ENCODE measurements around the gene NLRP5. TPM values are rescaled to one million over a fixed set of nuclear protein-coding genes. Genes with fewer than 3 reads are reported as not detected.

NLRP5 gene
- total RNA-seq, 1 donor from 2014 or later, result not detected

- Mint-ChIP-seq H3K27ac (no peak overlapping the region), H3K9me3 (no peaks in the 10 kb centered on the region), H3K36me3 (peaks cover 1% of the 10 kb centered on the region), H3K27me3 (peaks cover 18% of the 10 kb centered on the region), H3K4me1 (ENCODE audit: unreplicated experiment) (peaks cover 13% of the 10 kb centered on the region), H3K4me3 (no peak overlapping the region)
- TF ChIP-seq CTCF (conservative IDR thresholded peaks at IDR 0.05), result no peak
- DNase-seq (ENCODE audit: extremely low spot score, unreplicated experiment), result no peak
Measured at GRCh38 chr19:56085571-56086275, 99.1 kb downstream of the NLRP5 start.

- peaks cover 6% of the 10 kb centered on the region for H3K27me3 Mint-ChIP-seq
- TF ChIP-seq CTCF (conservative IDR thresholded peaks at IDR 0.05), result no peak
- H3K4me3 Mint-ChIP-seq, result no peak overlapping the region
- H3K27ac Mint-ChIP-seq, result no peak overlapping the region
- peaks cover 12% of the 10 kb centered on the region for H3K4me1 Mint-ChIP-seq (ENCODE audit: unreplicated experiment)
- no peak for DNase-seq (ENCODE audit: extremely low spot score, unreplicated experiment)
- peaks cover 8% of the 10 kb centered on the region for H3K36me3 Mint-ChIP-seq
- H3K9me3 Mint-ChIP-seq, result no peaks in the 10 kb centered on the region
Measured at GRCh38 chr19:56086671-56087430, 100.3 kb downstream of the NLRP5 start.

GRCh38 chr19:56087647-56088496, 101.3 kb downstream of the NLRP5 start:
- H3K27me3 Mint-ChIP-seq, result no peaks in the 10 kb centered on the region
- H3K4me1 Mint-ChIP-seq (ENCODE audit: unreplicated experiment), result peaks cover 12% of the 10 kb centered on the region
- H3K4me3 Mint-ChIP-seq, result no peak overlapping the region
- no peaks in the 10 kb centered on the region for H3K9me3 Mint-ChIP-seq
- no peak for DNase-seq (ENCODE audit: extremely low spot score, unreplicated experiment)
- H3K36me3 Mint-ChIP-seq, result peaks cover 13% of the 10 kb centered on the region
- H3K27ac Mint-ChIP-seq, result no peak overlapping the region
- TF ChIP-seq CTCF (conservative IDR thresholded peaks at IDR 0.05), result no peak

GRCh38 chr19:56088497-56089215, 102.1 kb downstream of the NLRP5 start:
- no peak for TF ChIP-seq CTCF (conservative IDR thresholded peaks at IDR 0.05)
- no peak for DNase-seq (ENCODE audit: extremely low spot score, unreplicated experiment)
- H3K27me3 Mint-ChIP-seq, result no peaks in the 10 kb centered on the region
- no peak overlapping the region for H3K27ac Mint-ChIP-seq
- no peak overlapping the region for H3K4me3 Mint-ChIP-seq
- peaks cover 2% of the 10 kb centered on the region for H3K9me3 Mint-ChIP-seq
- H3K4me1 Mint-ChIP-seq (ENCODE audit: unreplicated experiment), result peaks cover 12% of the 10 kb centered on the region
- peaks cover 21% of the 10 kb centered on the region for H3K36me3 Mint-ChIP-seq

GRCh38 chr19:56089344-56089743, 102.8 kb downstream of the NLRP5 start:
- no peak for DNase-seq (ENCODE audit: extremely low spot score, unreplicated experiment)
- TF ChIP-seq CTCF (conservative IDR thresholded peaks at IDR 0.05), result no peak
- H3K4me1 Mint-ChIP-seq (ENCODE audit: unreplicated experiment), result peaks cover 12% of the 10 kb centered on the region
- no peaks in the 10 kb centered on the region for H3K27me3 Mint-ChIP-seq
- no peak overlapping the region for H3K4me3 Mint-ChIP-seq
- H3K36me3 Mint-ChIP-seq, result peaks cover 26% of the 10 kb centered on the region
- no peak overlapping the region for H3K27ac Mint-ChIP-seq
- peaks cover 5% of the 10 kb centered on the region for H3K9me3 Mint-ChIP-seq
